Activated CD4-positive, alpha-beta T cell treated with anti-CD3 and anti-CD28 coated beads, Interleukin-10, Interleukin-2, amounts not matched to agents 100 ng/mL and 50 ng/mL, durations not matched to agents 16 hours and 8 hours (primary cell): ENCODE data around the gene PRKCI.
A peak's percentile ranks its signal among the peaks of the same experiment; 100 is the strongest.
"Not testable (repeated sequence)": the region's sequence is repeated elsewhere in the genome, so short reads cannot be mapped to it uniquely, and the experiment has no call there.

ENCODE experiments used
- DNase-seq: peaks from one replicate; pipeline ENCODE4 v3.0.0-alpha.2; 2020

PRKCI gene

GRCh38 chr3:170221924-170222646 is at the start of gene PRKCI:
TSS of gene PRKCI (plus strand) at chr3:170222424. CDS start at chr3:170222670, 246 bp downstream.
- DNase-seq = peak; percentile 96

- peak; percentile 75 for DNase-seq
These were observed 43.6 kb upstream of the PRKCI start for GRCh38 chr3:170178651-170179050.

- no peak for DNase-seq
These were observed 42.8 kb upstream of the PRKCI start for GRCh38 chr3:170179432-170179831.

GRCh38 chr3:170180079-170180907 is 41.9 kb upstream of the PRKCI start:
- peak; percentile 21 for DNase-seq

GRCh38 chr3:170180908-170181885 is 41.0 kb upstream of the PRKCI start, which contains the start of gene PHC3:
TSS of gene PHC3 (minus strand) at chr3:170181733. CDS start at chr3:170181715, 18 bp downstream.
- peak; percentile 97 for DNase-seq

GRCh38 chr3:170189398-170190256 is 32.6 kb upstream of the PRKCI start:
- DNase-seq = no peak

GRCh38 chr3:170195759-170196158 is 26.5 kb upstream of the PRKCI start:
- not testable (repeated sequence) for DNase-seq

GRCh38 chr3:170196833-170197232 is 25.4 kb upstream of the PRKCI start:
- DNase-seq = no peak

GRCh38 chr3:170200987-170201386 is 21.2 kb upstream of the PRKCI start:
- DNase-seq = no peak

GRCh38 chr3:170201527-170201926 is 20.7 kb upstream of the PRKCI start:
- no peak for DNase-seq

GRCh38 chr3:170203457-170203856 is 18.8 kb upstream of the PRKCI start:
- DNase-seq = no peak

- DNase-seq = no peak
These were observed 18.2 kb upstream of the PRKCI start for GRCh38 chr3:170204023-170204472.

GRCh38 chr3:170204509-170204908 is 17.7 kb upstream of the PRKCI start:
- DNase-seq = no peak

GRCh38 chr3:170205302-170205701 is 16.9 kb upstream of the PRKCI start:
- peak; percentile 9 for DNase-seq

GRCh38 chr3:170206164-170206762 is 16.0 kb upstream of the PRKCI start:
- DNase-seq = not testable (repeated sequence)

GRCh38 chr3:170207717-170208116 is 14.5 kb upstream of the PRKCI start:
- no peak for DNase-seq

GRCh38 chr3:170211668-170212067 is 10.6 kb upstream of the PRKCI start:
- DNase-seq = no peak

GRCh38 chr3:170219850-170220249 is 2.4 kb upstream of the PRKCI start:
- DNase-seq = no peak

GRCh38 chr3:170220871-170221270 is 1.4 kb upstream of the PRKCI start:
- no peak for DNase-seq

GRCh38 chr3:170222647-170223541 is 670 bp downstream of the PRKCI start:
- DNase-seq = peak; percentile 44
